Adrenal gland (tissue), 5 donors: ENCODE results near the gene CDH19.

Experiments used
- CTCF ChIP-seq, 6 experiments: fragments of 450-650 bp in 4 of 6; fragments of 200-600 bp in 2 of 6; sonication (generic) in 1 of 6; IDR thresholded peaks; 1 replicate in 5 of 6; 2 replicates in 1 of 6; pipeline versions ENCODE4 v1.5.1 to v1.8.0; 2016 to 2021; ENCODE audit warnings: antibody characterized with exemption in 6 of 6, mild to moderate bottlenecking in 2 of 6, moderate library complexity in 1 of 6
- POLR2A ChIP-seq, 2 donors: fragments of 450-650 bp; IDR thresholded peaks; one replicate each; pipeline ENCODE4 v1.6.1; 2017; ENCODE audit warnings: antibody characterized with exemption in 2 of 2, mild to moderate bottlenecking in 2 of 2, moderate library complexity in 1 of 2
- donor health status: DM: no; HTN: no; CAD: no.

GRCh38 chr18:66587430-66587829, 16.5 kb downstream of the CDH19 start:
- TF ChIP-seq CTCF (IDR thresholded peaks at IDR 0.05) = no peak
- TF ChIP-seq POLR2A (IDR thresholded peaks at IDR 0.05) = no peak
